ENCODE data around the gene COG4. TPM values are rescaled to one million over a fixed set of nuclear protein-coding genes. Genes with fewer than 3 reads are reported as not detected.

Gene COG4
- polyA plus RNA-seq, 12 donors = 32.4 to 46.9 (median 40.4) TPM; not detected in 1

GRCh38 chr16:70481929-70482536 is 41.3 kb downstream of the COG4 start:
- no peak for DNase-seq

GRCh38 chr16:70480127-70481105 is 42.9 kb downstream of the COG4 start:
- no peak for DNase-seq

GRCh38 chr16:70478912-70479341 is 44.4 kb downstream of the COG4 start:
- no peak for DNase-seq

DNA sequence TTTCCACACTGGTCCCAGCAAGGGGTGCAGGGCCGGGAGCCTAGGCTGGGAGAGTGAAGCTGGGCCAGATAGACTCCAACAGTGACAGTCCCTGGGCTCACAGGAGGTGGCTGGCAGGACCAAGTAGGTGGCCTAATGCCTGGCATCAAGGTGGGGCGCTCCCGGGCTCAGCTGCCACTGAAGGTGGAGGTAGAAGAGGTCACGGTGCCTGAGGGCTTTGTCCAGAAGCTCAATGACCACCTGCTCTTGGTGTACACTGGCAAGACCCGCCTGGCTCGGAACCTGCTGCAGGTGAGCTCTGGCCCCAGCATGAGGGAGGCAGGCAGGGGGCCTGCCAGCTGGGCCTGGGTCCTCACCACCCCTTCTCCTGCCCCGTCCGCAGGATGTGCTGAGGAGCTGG is 45.2 kb downstream of the COG4 start:
- DNase-seq = no peak

GRCh38 chr16:70476272-70477020 is 46.9 kb downstream of the COG4 start:
- no peak for DNase-seq

DNA sequence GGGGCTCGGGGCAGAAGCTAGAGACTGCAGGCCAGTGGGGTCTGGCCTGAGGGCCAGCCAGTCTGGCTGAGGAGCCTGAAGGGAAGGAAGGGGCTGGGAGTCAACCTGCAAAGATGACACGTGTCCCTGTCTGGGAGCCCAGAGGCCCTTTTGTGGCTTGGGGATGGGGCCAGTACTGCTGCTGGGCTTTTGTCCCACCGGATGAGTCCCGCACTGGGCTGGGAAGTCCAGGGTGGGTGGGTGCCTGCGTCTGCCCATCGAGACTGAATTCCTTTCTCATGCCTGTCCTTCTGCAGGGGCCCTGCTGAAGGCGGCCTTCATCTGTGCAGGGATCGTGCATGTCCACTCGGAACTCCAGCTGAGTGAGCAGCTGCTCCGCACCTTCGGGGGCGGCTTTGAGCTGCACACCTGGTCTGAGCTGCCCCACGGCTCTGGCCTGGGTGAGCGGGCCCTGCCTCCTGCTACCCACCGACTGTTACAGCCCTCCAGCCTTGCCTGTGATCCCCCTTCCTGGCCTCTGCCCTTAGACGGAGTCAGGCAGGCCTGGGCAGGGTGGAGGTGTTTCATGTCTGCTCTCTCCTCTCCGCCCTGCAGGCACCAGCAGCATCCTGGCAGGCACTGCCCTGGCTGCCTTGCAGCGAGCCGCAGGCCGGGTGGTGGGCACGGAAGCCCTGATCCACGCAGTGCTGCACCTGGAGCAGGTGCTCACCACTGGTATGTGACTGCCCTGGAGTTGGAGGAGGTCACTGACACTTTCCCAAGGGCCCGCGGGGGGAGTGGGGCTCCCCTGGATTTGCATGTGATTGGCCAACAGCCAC is 48.1 kb downstream of the COG4 start:
- no peak for DNase-seq

GRCh38 chr16:70474320-70475053 is 48.9 kb downstream of the COG4 start:
- DNase-seq = no peak

- DNase-seq = no peak
Measured at GRCh38 chr16:70473446-70474319, 49.7 kb downstream of the COG4 start.

- DNase-seq = no peak
Measured at GRCh38 chr16:70472786-70473433, 50.4 kb downstream of the COG4 start.

GRCh38 chr16:70470927-70471341 is 52.4 kb downstream of the COG4 start:
- no peak for DNase-seq

GRCh38 chr16:70470141-70470926 is 53.0 kb downstream of the COG4 start:
- no peak for DNase-seq

GRCh38 chr16:70468776-70469525 is 54.4 kb downstream of the COG4 start:
- no peak for DNase-seq

GRCh38 chr16:70467608-70468007 is 55.7 kb downstream of the COG4 start:
- DNase-seq = no peak

DNA sequence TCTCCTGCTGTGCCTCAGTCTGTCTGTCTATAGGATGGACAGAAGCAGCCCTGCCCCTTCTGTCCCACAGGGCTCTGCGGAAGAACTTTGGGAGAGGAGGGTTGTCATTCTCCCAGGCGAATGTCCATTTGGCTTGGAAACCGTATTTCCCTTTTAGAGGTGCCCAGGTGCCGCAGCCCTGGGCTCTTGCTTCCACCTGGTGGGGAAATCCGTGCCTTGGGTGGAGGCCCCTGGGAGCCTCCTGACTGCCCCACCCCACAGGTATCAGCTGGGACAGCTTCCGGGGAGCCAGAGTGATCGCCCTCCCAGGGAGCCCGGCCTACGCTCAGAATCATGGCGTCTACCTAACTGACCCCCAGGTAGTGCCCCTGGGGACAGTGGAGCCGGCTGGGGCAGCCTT is 56.2 kb downstream of the COG4 start:
- no peak for DNase-seq

DNA sequence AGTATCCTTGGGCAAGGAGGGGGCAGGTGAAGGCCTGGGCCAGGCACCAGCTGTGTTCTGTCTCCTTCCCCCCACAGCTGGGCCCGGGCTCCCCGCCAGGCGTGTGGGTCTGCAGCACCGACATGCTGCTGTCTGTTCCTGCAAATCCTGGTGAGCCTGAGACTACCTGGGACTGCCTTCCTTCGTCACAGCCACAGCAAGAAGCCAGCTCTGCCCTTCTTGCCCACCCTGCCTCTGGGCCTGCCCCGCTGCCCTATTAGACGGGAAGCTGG is 56.6 kb downstream of the COG4 start:
- no peak for DNase-seq

DNA sequence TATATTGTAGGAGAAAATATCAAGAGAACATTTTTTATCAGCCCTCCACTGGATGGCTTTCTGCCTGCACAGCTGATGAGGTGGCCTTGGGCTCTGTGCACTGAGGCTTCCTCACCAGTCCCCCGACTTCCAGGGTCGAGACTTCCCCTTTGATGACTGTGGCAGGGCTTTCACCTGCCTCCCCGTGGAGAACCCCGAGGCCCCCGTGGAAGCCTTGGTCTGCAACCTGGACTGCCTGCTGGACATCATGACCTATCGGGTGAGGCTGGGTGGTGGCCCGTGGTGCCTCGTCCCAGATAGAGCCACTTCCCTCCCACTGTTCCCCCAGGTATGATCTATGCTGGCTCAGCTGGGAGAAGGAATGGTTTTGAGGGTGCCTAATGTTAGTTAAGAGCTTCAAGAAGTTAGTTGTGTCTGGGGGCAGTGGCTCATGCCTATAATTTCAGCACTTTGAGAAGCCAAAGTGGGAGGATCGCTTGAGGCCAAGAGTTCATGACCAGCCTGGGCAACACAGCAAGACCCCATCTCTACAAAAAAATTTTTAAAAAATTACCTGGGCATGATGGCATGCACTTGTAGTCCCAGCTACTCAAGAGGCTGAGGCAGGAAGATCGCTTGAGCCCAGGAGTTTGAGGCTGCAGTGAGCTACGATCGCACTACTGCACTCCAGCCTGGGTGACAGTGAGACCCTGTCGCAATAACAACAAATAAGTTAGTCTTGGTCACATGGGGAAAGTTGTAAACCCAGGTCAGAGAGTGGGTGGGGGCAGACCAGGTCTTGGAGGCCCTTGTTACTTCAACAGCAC is 57.2 kb downstream of the COG4 start:
- DNase-seq = no peak

- DNase-seq = no peak
Measured at GRCh38 chr16:70463235-70463634, 60.1 kb downstream of the COG4 start.

All from muscle of arm (tissue), 12 donors.